Astrocyte of the spinal cord (primary cell): ENCODE results near the gene KCNN1.
"Not testable (repeated sequence)": the region's sequence is repeated elsewhere in the genome, so short reads cannot be mapped to it uniquely, and the experiment has no call there.

Experiments used
- DNase-seq: peaks from one replicate; pipeline ENCODE4 v3.0.0; 2011; ENCODE audit warnings: low read depth, low spot score
- H3K4me3 ChIP-seq: 2 replicates; pipeline ENCODE4 v1.5.1; 2011; ENCODE audit warnings: low read depth, mild to moderate bottlenecking, low read length, moderate library complexity
- CTCF ChIP-seq: IDR thresholded peaks from 2 replicates; pipeline ENCODE4 v1.5.1; 2012; ENCODE audit warnings: low read depth, mild to moderate bottlenecking, low read length, inconsistent platforms
- in situ Hi-C: cut with HindIII; loops from 2 replicates; pipeline ENCODE4 v1.10.0; 2017; ENCODE audit warnings: low sequenced_read_pairs

The KCNN1 gene

GRCh38 chr19:17966550-17967256 lies at the start of gene KCNN1:
Gene KCNN1 (plus strand): TSS chr19:17967107. CDS start chr19:17973889, 6,782 bp downstream.
- TF ChIP-seq CTCF: no peak
- in situ Hi-C loops: no loop called here
- no peak for DNase-seq
- H3K4me3 ChIP-seq: no peak within 1 kb of the TSS

GRCh38 chr19:17918151-17918550 lies 48.8 kb upstream of the KCNN1 start:
- DNase-seq, in situ Hi-C loops, H3K4me3 ChIP-seq: not testable (repeated sequence)

- in situ Hi-C loops, H3K4me3 ChIP-seq, DNase-seq: not testable (repeated sequence)
These were observed 47.8 kb upstream of the KCNN1 start for GRCh38 chr19:17919122-17919521.

GRCh38 chr19:17920527-17920926 lies 46.4 kb upstream of the KCNN1 start:
- no peak for TF ChIP-seq CTCF
- in situ Hi-C loops: no loop called here
- DNase-seq: no peak

GRCh38 chr19:17922138-17922537 lies 44.8 kb upstream of the KCNN1 start:
- no peak for DNase-seq
- H3K4me3 ChIP-seq: no peak overlapping the region
- in situ Hi-C loops: no loop called here
- no peak for TF ChIP-seq CTCF

More at GRCh38 chr19:17920527-17920926, 46.4 kb upstream of the KCNN1 start:
- H3K4me3 ChIP-seq: no peak overlapping the region

GRCh38 chr19:17926044-17926443 lies 40.9 kb upstream of the KCNN1 start:
- DNase-seq: no peak
- H3K4me3 ChIP-seq: no peak overlapping the region
- in situ Hi-C loops: no loop called here
- TF ChIP-seq CTCF: no peak

- in situ Hi-C loops: no loop called here
- no peak for DNase-seq
- no peak overlapping the region for H3K4me3 ChIP-seq
- TF ChIP-seq CTCF: no peak
These were observed 37.9 kb upstream of the KCNN1 start for GRCh38 chr19:17929056-17929455.
